Measurements from ENCODE around the gene ROR2. TPM values are rescaled to one million over a fixed set of nuclear protein-coding genes. Genes with fewer than 3 reads are reported as not detected.

ROR2 gene
- total RNA-seq, 1 donor from 2014 or later = 18.6 TPM

- H3K27me3 Mint-ChIP-seq (ENCODE audit: low read depth) = no peaks in the 10 kb centered on the region
Observed at GRCh38 chr9:91657501-91657900, 292.5 kb downstream of the ROR2 start.

GRCh38 chr9:91655658-91656057, 294.4 kb downstream of the ROR2 start:
- DNase-seq (ENCODE audit: low spot score) = no peak
- Mint-ChIP-seq H3K36me3 (ENCODE audit: low read depth) (no peaks in the 10 kb centered on the region), H3K9me3 (ENCODE audit: low read depth) (no peaks in the 10 kb centered on the region), H3K4me1 (ENCODE audit: low read depth) (no peaks in the 10 kb centered on the region), H3K27me3 (ENCODE audit: low read depth) (no peaks in the 10 kb centered on the region), H3K27ac (ENCODE audit: unreplicated experiment) (no peak overlapping the region), H3K4me3 (ENCODE audit: unreplicated experiment) (no peak overlapping the region)
- no peak for TF ChIP-seq CTCF (IDR thresholded peaks at IDR 0.05)

More at GRCh38 chr9:91657501-91657900, 292.5 kb downstream of the ROR2 start:
- no peak for TF ChIP-seq CTCF (IDR thresholded peaks at IDR 0.05)
- Mint-ChIP-seq H3K9me3 (ENCODE audit: low read depth) (no peaks in the 10 kb centered on the region), H3K36me3 (ENCODE audit: low read depth) (no peaks in the 10 kb centered on the region), H3K4me3 (ENCODE audit: unreplicated experiment) (no peak overlapping the region), H3K27ac (ENCODE audit: unreplicated experiment) (no peak overlapping the region), H3K4me1 (ENCODE audit: low read depth) (no peaks in the 10 kb centered on the region)
- DNase-seq (ENCODE audit: low spot score) = no peak

- Mint-ChIP-seq H3K4me3 (ENCODE audit: unreplicated experiment) (no peak overlapping the region), H3K36me3 (ENCODE audit: low read depth) (no peaks in the 10 kb centered on the region), H3K4me1 (ENCODE audit: low read depth) (no peaks in the 10 kb centered on the region), H3K27me3 (ENCODE audit: low read depth) (peaks cover under 1% of the 10 kb centered on the region), H3K27ac (ENCODE audit: unreplicated experiment) (no peak overlapping the region), H3K9me3 (ENCODE audit: low read depth) (no peaks in the 10 kb centered on the region)
- no peak for TF ChIP-seq CTCF (IDR thresholded peaks at IDR 0.05)
- DNase-seq (ENCODE audit: low spot score) = no peak
Observed at GRCh38 chr9:91655215-91655614, 294.8 kb downstream of the ROR2 start.

GRCh38 chr9:91654527-91654926, 295.5 kb downstream of the ROR2 start:
- H3K4me1 Mint-ChIP-seq (ENCODE audit: low read depth) = no peaks in the 10 kb centered on the region
- no peak overlapping the region for H3K4me3 Mint-ChIP-seq (ENCODE audit: unreplicated experiment)
- H3K27ac Mint-ChIP-seq (ENCODE audit: unreplicated experiment) = no peak overlapping the region
- no peak for DNase-seq (ENCODE audit: low spot score)
- TF ChIP-seq CTCF (IDR thresholded peaks at IDR 0.05) = no peak
- H3K27me3 Mint-ChIP-seq (ENCODE audit: low read depth) = peaks cover 2% of the 10 kb centered on the region
- H3K9me3 Mint-ChIP-seq (ENCODE audit: low read depth) = no peaks in the 10 kb centered on the region
- no peaks in the 10 kb centered on the region for H3K36me3 Mint-ChIP-seq (ENCODE audit: low read depth)

GRCh38 chr9:91647371-91647770, 302.7 kb downstream of the ROR2 start:
- no peaks in the 10 kb centered on the region for H3K36me3 Mint-ChIP-seq (ENCODE audit: low read depth)
- H3K27ac Mint-ChIP-seq (ENCODE audit: unreplicated experiment) = no peak overlapping the region
- DNase-seq (ENCODE audit: low spot score) = no peak
- H3K4me1 Mint-ChIP-seq (ENCODE audit: low read depth) = no peaks in the 10 kb centered on the region
- no peaks in the 10 kb centered on the region for H3K9me3 Mint-ChIP-seq (ENCODE audit: low read depth)
- no peak overlapping the region for H3K4me3 Mint-ChIP-seq (ENCODE audit: unreplicated experiment)
- H3K27me3 Mint-ChIP-seq (ENCODE audit: low read depth) = peaks cover 2% of the 10 kb centered on the region
- no peak for TF ChIP-seq CTCF (IDR thresholded peaks at IDR 0.05)

Measured in chondrocyte (in vitro differentiated cells).